PC-9 (cell line): ENCODE data around the gene GOLGA6D.

Source experiments
- CTCF ChIP-seq: fragments of 200-600 bp; sonication (generic); conservative IDR thresholded peaks from 2 replicates; pipeline ENCODE4 v1.6.1; 2017; ENCODE audit warnings: mixed run types, antibody characterized with exemption, mild to moderate bottlenecking, moderate library complexity
- EZH2 ChIP-seq: fragments of 200-600 bp; sonication (generic); IDR thresholded peaks from 2 replicates; pipeline ENCODE4 v1.8.0; 2017; ENCODE audit warnings: antibody characterized with exemption, low read depth

DNA sequence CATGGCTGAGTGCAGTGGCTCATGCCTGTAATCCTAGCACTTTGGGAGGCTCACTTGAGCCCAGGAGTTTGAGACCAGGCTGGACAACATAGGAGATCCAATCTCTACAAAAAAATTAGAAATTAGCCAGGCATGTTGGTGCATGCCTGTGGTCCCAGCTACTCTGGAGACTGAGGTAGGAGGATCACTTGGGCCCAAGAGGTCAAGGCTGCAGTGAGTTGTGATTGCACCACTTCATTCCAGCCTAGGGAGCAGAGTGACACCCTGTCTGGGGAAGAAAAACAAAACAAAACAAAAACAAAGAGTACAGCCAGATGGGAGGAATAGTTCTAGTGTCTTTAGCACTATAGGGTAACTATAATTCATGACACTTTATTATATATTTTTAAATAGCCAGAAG, 27.1 kb downstream of the GOLGA6D start:
- TF ChIP-seq CTCF (no peak), EZH2 (no peak)
